HUES64 (cell line): ENCODE measurements around the gene MDGA2.
A peak's percentile ranks its signal among the peaks of the same experiment; 100 is the strongest.

Source experiments
- H3K27ac ChIP-seq: 2 replicates; pipeline ENCODE4 v1.7.0; 2013; ENCODE audit warnings: low read depth, low read length, inconsistent platforms
- H3K27me3 ChIP-seq: 2 replicates; pipeline ENCODE4 v1.6.1; 2013; ENCODE audit warnings: mild to moderate bottlenecking, low read length; ENCODE audit not compliant: insufficient read depth
- H3K36me3 ChIP-seq: 2 replicates; pipeline ENCODE4 v1.6.1; 2013; ENCODE audit warnings: mild to moderate bottlenecking, low read length; ENCODE audit not compliant: insufficient read depth
- H3K4me1 ChIP-seq: 2 replicates; pipeline ENCODE4 v1.6.1; 2013; ENCODE audit warnings: mild to moderate bottlenecking, low read length, moderate library complexity; ENCODE audit not compliant: insufficient read depth
- H3K4me3 ChIP-seq: 2 replicates; pipeline ENCODE4 v1.5.1; 2013; ENCODE audit warnings: mild to moderate bottlenecking, low read length, moderate library complexity
- H3K9ac ChIP-seq: 2 replicates; pipeline ENCODE4 v1.6.1; 2013; ENCODE audit warnings: mild to moderate bottlenecking, low read depth, low read length
- H3K9me3 ChIP-seq: 2 replicates; pipeline ENCODE4 v1.6.1; 2013; ENCODE audit warnings: low read depth, low read length; ENCODE audit not compliant: insufficient read depth
- WGBS: fragments of 150-250, 120-280 bp; methylation state at CpG from one replicate; pipeline ENCODE4 v1.1.7; 2013; ENCODE audit warnings: missing lambda C conversion rate; 5-methylcytosine and 5-hydroxymethylcytosine counted together

Gene MDGA2

DNA sequence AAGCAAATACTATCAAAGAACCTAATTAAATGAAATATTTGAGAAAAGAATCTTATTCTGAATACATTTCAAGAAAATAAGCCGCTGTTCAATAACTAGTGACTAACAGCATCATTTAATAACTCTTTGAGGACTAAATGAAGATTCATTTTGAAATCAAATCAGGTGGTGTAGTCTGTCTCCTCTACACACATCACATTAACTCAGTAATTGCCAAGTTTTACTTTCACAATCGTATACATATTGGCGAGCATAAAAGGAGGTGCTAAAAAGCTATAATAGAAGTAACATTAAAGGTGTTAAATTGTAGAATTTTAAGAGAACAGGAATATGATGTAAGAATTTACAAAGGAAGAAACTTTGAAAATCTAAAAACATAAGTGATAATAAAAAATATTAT, 185.1 kb downstream of the MDGA2 start:
- Histone ChIP-seq H3K4me1 (no peaks in the 10 kb centered on the region), H3K9ac (no peak overlapping the region), H3K4me3 (no peak overlapping the region), H3K27me3 (no peaks in the 10 kb centered on the region), H3K27ac (no peak overlapping the region), H3K9me3 (no peaks in the 10 kb centered on the region), H3K36me3 (no peaks in the 10 kb centered on the region)
- 0% methylated on average over 1 of the region's 3 CpGs for WGBS

DNA sequence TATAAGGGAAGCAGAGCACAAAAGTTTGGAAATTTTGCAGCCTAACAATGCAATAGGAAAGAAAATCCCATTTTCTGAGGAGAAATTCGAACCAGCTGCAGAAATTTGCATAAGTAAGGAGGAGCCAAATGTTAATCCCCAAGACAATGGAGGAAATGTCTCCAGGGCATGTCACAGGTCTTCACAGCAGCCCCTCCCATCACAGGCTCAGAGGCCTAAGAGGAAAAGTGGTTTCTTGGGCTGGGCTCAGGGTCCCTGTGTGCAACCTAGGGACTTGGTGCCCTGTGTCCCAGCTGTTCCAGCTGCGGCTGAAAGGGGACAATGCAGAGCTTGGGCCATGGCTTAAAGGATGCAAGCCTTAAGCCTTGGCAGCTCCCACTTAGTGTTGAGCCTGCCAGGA, 190.0 kb downstream of the MDGA2 start:
- H3K4me3 ChIP-seq = no peak overlapping the region
- 86% methylated on average over 2 of the region's 2 CpGs for WGBS
- no peak overlapping the region for H3K27ac ChIP-seq
- no peaks in the 10 kb centered on the region for H3K9me3 ChIP-seq
- H3K9ac ChIP-seq = no peak overlapping the region
- no peaks in the 10 kb centered on the region for H3K4me1 ChIP-seq
- no peaks in the 10 kb centered on the region for H3K36me3 ChIP-seq
- H3K27me3 ChIP-seq = no peaks in the 10 kb centered on the region

DNA sequence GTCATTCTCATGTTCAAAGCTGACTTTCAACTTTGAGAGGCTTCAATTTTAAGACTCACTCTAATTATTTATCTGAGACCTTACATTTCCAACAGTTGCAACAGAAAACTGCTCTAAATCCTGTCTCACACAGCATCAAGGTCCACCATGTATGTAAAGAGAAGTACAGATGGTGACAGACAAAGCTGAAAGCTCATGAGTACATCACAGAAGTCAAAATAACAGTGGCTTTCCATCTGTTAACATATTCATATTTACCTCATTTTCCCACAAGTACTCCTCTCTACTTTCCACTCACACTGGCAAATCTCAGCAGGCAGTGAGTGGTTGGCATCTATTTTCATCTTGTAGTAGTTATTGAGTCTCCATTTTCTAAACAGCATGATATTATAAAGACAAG, 192.0 kb downstream of the MDGA2 start:
- Histone ChIP-seq H3K27me3 (no peaks in the 10 kb centered on the region), H3K4me1 (no peaks in the 10 kb centered on the region), H3K27ac (no peak overlapping the region), H3K4me3 (no peak overlapping the region), H3K9ac (no peak overlapping the region), H3K9me3 (no peaks in the 10 kb centered on the region), H3K36me3 (no peaks in the 10 kb centered on the region)

DNA sequence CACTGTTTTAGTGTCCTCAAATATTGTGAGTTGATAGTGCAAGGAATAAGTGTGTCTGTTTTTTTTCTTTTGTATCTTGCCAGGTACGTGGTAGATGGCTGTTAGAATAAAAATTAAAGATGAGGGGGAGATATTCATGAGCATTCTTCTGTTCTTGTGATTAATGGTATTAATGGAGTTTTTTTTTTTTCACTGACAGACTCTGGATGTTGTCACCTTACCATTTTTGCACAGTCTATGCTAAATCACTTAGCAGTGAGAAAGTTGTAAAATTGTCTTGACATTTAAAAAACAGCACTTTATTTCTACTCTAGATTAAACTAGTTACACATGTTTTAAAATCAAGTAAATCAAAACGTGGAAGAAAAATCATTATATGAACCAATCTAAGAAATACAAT, 204.3 kb downstream of the MDGA2 start:
- Histone ChIP-seq H3K9ac (no peak overlapping the region), H3K4me1 (no peaks in the 10 kb centered on the region), H3K36me3 (no peaks in the 10 kb centered on the region), H3K27ac (no peak overlapping the region), H3K27me3 (no peaks in the 10 kb centered on the region), H3K9me3 (no peaks in the 10 kb centered on the region), H3K4me3 (no peak overlapping the region)
- 41% methylated on average over 1 of the region's 2 CpGs for WGBS

DNA sequence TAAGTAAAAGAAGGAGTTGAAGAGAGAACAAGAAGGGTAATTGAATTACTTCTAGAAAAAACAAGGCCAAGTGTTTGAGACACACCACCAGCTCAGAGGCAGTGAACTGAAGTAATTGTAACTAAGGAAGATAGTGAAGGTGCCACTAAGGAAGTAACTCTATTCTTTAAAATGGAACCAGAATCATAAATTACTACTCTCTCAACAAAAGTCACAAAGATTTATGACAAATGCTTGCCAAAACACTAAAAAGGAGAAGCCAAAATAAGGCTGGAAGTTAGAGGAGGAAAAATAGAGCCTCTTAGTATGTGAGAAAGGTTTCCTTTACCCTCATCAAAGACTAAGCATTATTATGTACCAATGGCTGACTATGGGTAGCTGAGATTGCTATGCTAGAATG, 208.5 kb downstream of the MDGA2 start:
- Histone ChIP-seq H3K9me3 (no peaks in the 10 kb centered on the region), H3K27ac (no peak overlapping the region), H3K9ac (no peak overlapping the region), H3K27me3 (no peaks in the 10 kb centered on the region), H3K4me3 (no peak overlapping the region), H3K4me1 (no peaks in the 10 kb centered on the region), H3K36me3 (no peaks in the 10 kb centered on the region)

DNA sequence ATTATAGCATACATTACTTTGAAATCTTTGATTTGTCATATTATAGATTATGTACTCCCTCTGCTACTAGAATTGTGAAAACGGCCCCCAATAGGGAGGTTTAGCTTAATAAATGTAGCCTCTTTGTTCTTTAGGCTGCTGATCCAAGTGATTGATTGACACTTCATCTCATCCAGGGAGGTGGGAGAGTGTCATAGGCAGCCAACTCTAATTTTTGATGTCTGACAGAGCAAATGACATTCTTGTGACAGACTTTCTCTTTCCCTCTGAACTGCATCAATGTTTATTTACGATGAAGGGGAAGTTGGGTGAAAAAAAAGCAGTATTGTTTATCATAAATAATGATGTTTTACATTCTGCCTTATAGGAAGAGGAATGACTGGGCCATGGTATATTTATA, 221.4 kb downstream of the MDGA2 start:
- no peaks in the 10 kb centered on the region for H3K36me3 ChIP-seq
- H3K27me3 ChIP-seq = no peaks in the 10 kb centered on the region
- no peaks in the 10 kb centered on the region for H3K4me1 ChIP-seq
- no peak overlapping the region for H3K9ac ChIP-seq
- no peaks in the 10 kb centered on the region for H3K9me3 ChIP-seq
- no peak overlapping the region for H3K4me3 ChIP-seq
- 100% methylated on average over 1 of the region's 2 CpGs for WGBS
- H3K27ac ChIP-seq = no peak overlapping the region

DNA sequence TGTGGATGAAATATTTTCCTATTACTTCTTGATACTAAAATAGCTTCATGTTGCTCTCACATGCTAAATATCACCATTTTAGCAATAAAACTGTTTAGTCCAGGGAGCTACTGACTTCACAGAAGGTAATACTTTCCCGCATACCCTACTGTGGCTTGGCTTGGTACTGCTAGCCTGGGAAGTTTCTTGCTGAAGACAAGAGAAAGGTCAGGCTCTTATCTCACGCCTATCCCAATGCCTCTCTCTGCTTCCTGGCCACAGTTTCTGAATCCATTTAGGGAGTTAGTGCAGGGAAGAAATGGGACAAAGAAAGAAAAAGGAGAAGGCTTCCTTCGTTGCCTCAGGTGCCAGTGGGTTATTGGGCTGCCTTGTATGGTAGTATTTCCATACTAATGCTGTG, 228.3 kb downstream of the MDGA2 start:
- Histone ChIP-seq H3K27ac (no peak overlapping the region), H3K4me1 (no peaks in the 10 kb centered on the region), H3K9ac (no peak overlapping the region), H3K4me3 (no peak overlapping the region), H3K27me3 (no peaks in the 10 kb centered on the region), H3K9me3 (no peaks in the 10 kb centered on the region), H3K36me3 (no peaks in the 10 kb centered on the region)
- 85% methylated on average over 3 of the region's 3 CpGs for WGBS

DNA sequence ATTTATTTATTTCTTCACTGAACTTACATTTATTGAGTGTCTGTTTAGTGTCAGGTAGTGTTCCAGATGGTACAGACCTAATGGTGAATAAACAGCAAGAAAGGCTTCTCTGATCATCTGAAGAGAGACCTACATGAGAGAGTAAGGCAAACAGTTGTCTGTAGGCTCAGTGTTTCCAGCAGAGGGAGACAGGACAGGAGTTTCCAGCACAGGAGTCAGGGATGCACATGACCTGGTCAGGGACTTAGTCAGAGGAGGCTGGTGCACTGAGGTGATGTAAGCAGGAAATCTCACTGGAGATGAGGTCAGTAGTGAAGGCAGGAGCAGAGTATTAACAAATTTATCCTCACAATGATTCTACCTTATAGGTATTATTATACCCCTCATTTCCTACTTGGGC, 233.2 kb downstream of the MDGA2 start:
- no peak overlapping the region for H3K4me3 ChIP-seq
- H3K9me3 ChIP-seq = no peaks in the 10 kb centered on the region
- H3K27ac ChIP-seq = no peak overlapping the region
- peaks cover 37% of the 10 kb centered on the region for H3K4me1 ChIP-seq
- H3K9ac ChIP-seq = no peak overlapping the region
- no peaks in the 10 kb centered on the region for H3K27me3 ChIP-seq
- no peaks in the 10 kb centered on the region for H3K36me3 ChIP-seq

DNA sequence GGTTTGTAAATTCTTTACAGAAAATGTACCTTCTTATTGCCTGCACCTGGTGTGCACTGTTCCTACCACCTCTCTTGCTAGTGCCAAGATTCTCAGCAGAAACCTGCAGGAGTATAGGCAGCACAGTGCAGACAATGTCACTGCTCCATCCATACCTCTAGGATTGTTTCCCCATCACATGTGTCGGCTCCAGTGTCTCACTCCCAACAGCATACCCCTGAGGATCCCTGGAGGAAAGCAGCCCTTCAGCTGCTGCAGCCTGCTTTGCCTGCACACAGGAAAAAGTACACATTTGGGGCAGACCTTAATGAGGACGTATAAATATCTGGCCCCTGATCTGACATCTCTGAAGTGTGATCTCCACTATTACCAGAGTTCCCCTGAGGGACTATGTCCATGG, 235.5 kb downstream of the MDGA2 start:
- no peak overlapping the region for H3K4me3 ChIP-seq
- H3K36me3 ChIP-seq = no peaks in the 10 kb centered on the region
- peaks cover 37% of the 10 kb centered on the region for H3K4me1 ChIP-seq
- H3K27ac ChIP-seq = no peak overlapping the region
- WGBS = 86% methylated on average over 2 of the region's 2 CpGs
- H3K9ac ChIP-seq = no peak overlapping the region
- no peaks in the 10 kb centered on the region for H3K27me3 ChIP-seq
- H3K9me3 ChIP-seq = no peaks in the 10 kb centered on the region

DNA sequence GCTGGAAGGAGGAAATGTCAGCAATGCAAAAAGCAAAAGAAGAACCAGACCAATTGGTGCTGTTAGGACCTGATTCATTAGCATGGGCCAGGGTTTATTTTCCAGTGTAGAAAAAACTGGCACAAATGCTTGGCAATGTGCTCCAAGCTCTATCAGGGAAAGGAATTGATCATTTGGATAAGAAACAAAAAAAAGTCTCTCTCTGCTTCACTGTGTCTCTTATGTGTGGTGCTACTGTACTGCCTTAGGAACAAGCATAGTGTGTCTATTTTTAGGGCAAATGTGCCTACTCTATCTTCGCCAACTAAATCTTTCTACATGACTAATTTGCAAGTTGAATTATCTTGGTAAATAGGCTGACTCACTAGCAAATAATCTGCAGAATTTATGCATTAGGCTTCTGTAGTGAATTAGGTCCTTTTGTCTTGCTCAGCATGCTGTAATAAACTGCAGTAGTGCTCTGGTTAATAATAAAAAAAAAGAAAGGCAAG, 236.7 kb downstream of the MDGA2 start:
- Histone ChIP-seq H3K27me3 (no peaks in the 10 kb centered on the region), H3K4me1 (peaks cover 41% of the 10 kb centered on the region), H3K27ac (peak overlapping the region; percentile 20; the same call in 1 of the 2 replicates), H3K36me3 (no peaks in the 10 kb centered on the region), H3K9me3 (no peaks in the 10 kb centered on the region), H3K9ac (peak overlapping the region; percentile 17; the same call in 1 of the 2 replicates), H3K4me3 (no peak overlapping the region)
- no CpG with 5 or more reads among the region's 1 CpG for WGBS

DNA sequence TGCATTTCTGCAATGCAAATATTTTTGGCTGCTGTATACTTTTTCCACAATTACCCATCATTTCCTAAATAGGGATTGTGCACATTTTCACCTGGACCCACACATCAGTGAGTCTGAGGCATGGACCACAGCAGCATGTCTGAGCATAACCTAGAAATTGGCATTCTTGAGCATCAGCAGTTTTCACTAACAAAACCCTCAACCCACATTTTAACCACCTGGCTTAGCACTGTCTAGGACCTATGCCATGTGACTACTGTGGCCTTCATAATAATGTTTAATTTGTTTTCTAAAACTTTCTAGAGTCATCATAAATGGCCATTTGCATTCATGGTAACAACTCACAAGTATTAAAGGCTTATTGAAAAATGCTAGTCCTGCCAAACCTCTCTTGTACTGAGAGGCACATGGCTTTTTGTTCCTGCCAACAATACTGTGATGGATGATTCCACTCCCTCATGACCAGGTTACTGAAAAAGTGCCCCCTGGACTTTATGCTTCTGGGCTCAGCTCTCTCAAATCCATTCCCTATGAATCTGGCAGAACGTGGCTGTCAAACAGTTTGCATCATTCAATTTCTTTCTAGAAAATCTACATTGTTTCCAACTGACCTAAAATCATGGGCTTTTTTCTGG, 240.0 kb downstream of the MDGA2 start:
- H3K4me3 ChIP-seq = no peak overlapping the region
- no peak overlapping the region for H3K27ac ChIP-seq
- H3K27me3 ChIP-seq = no peaks in the 10 kb centered on the region
- H3K36me3 ChIP-seq = no peaks in the 10 kb centered on the region
- no peaks in the 10 kb centered on the region for H3K9me3 ChIP-seq
- H3K4me1 ChIP-seq = peaks cover 41% of the 10 kb centered on the region
- WGBS = 89% methylated on average over 1 of the region's 1 CpG
- H3K9ac ChIP-seq = no peak overlapping the region

DNA sequence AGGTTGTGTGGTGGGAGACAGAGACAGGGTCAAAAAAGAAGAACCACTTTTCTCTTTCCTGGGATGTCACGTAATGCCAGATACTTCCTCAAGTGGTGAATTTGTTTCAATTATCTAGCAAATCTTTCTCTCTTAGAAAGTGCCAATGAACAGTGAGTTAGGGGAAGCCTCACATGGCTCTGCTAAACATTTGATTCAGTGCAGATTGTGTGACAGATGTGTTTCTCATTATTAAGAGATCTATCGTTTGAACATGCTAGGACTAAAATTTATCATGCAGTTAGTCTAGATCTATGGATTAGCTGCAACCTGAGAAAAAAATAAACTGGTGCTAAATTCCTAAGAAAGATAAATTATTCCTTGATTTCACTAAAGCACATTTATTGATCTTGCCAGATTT, 247.8 kb downstream of the MDGA2 start:
- Histone ChIP-seq H3K4me3 (no peak overlapping the region), H3K27ac (no peak overlapping the region), H3K4me1 (peaks cover 4% of the 10 kb centered on the region), H3K9me3 (no peaks in the 10 kb centered on the region), H3K36me3 (no peaks in the 10 kb centered on the region), H3K9ac (no peak overlapping the region), H3K27me3 (no peaks in the 10 kb centered on the region)
- WGBS = 97% methylated on average over 2 of the region's 2 CpGs
